Mesothelial cell of epicardium (in vitro differentiated cells): ENCODE results near the gene RBMS3. TPM values are rescaled to one million over a fixed set of nuclear protein-coding genes. Genes with fewer than 3 reads are reported as not detected.

Source experiments
- DNase-seq, 2 experiments: peaks; one replicate each; pipeline ENCODE4 v3.0.0; 2021; ENCODE audit warnings: low spot score in 2 of 2; ENCODE audit not compliant: unreplicated experiment in 2 of 2
- H3K27ac Mint-ChIP-seq: 2 replicates; pipeline ENCODE4 v1.8.0; 2021; ENCODE audit warnings: mixed read lengths
- H3K27me3 Mint-ChIP-seq: 2 replicates; pipeline ENCODE4 v1.8.0; 2021; ENCODE audit warnings: low read depth, mixed read lengths
- H3K36me3 Mint-ChIP-seq: 2 replicates; pipeline ENCODE4 v1.8.0; 2021; ENCODE audit warnings: mixed read lengths
- H3K4me1 Mint-ChIP-seq: 2 replicates; pipeline ENCODE4 v1.8.0; 2021; ENCODE audit warnings: mixed read lengths
- H3K4me3 Mint-ChIP-seq: 2 replicates; pipeline ENCODE4 v1.8.0; 2021; ENCODE audit warnings: mild to moderate bottlenecking, moderate library complexity, mixed read lengths
- H3K9me3 Mint-ChIP-seq: 2 replicates; pipeline ENCODE4 v1.8.0; 2021; ENCODE audit warnings: mixed read lengths
- total RNA-seq: library from RNA; stranded (reverse); gene quantifications from 3 replicates; pipeline ENCODE4 v1.2.1, GENCODE V29; 2021
- TF ChIP-seq, protein P1 (sequence below): fragments of 200-600 bp; sonication (generic); IDR thresholded peaks from one replicate; pipeline ENCODE4 v1.5.0; 2021; ENCODE audit warnings: antibody characterized with exemption; ENCODE audit not compliant: unreplicated experiment

Gene RBMS3
- total RNA-seq, 1 donor from 2014 or later = 42.5 TPM

DNA sequence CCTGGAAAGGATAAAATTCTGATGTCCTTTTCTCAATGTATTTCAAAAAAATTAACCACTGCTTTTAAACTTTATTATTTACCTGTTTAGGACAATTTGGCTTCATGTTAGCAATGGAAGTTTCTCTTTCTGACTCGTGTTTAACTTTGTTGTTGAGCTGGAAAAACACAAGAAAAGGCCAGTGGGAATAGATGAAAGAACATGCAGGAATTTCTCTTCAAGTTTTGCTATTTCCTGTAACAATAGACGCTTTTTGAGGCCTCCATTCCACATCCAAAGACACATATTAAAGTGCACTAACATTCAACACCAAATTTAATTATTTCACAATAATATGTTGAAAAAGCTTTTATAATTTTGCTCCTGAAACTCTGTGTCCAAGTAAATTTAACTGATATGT is 9.7 kb downstream of the RBMS3 start:
- TF ChIP-seq, protein P1, sequence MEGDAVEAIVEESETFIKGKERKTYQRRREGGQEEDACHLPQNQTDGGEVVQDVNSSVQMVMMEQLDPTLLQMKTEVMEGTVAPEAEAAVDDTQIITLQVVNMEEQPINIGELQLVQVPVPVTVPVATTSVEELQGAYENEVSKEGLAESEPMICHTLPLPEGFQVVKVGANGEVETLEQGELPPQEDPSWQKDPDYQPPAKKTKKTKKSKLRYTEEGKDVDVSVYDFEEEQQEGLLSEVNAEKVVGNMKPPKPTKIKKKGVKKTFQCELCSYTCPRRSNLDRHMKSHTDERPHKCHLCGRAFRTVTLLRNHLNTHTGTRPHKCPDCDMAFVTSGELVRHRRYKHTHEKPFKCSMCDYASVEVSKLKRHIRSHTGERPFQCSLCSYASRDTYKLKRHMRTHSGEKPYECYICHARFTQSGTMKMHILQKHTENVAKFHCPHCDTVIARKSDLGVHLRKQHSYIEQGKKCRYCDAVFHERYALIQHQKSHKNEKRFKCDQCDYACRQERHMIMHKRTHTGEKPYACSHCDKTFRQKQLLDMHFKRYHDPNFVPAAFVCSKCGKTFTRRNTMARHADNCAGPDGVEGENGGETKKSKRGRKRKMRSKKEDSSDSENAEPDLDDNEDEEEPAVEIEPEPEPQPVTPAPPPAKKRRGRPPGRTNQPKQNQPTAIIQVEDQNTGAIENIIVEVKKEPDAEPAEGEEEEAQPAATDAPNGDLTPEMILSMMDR = no peak
- Mint-ChIP-seq H3K27me3 (no peaks in the 10 kb centered on the region), H3K36me3 (peaks cover 5% of the 10 kb centered on the region), H3K4me1 (peaks cover 32% of the 10 kb centered on the region), H3K9me3 (no peaks in the 10 kb centered on the region), H3K4me3 (no peak overlapping the region), H3K27ac (no peak overlapping the region)
- no peak for DNase-seq

GRCh38 chr3:29291260-29291981 is 10.6 kb downstream of the RBMS3 start:
- Mint-ChIP-seq H3K36me3 (peaks cover 5% of the 10 kb centered on the region), H3K27me3 (no peaks in the 10 kb centered on the region), H3K9me3 (no peaks in the 10 kb centered on the region), H3K27ac (no peak overlapping the region), H3K4me1 (peaks cover 25% of the 10 kb centered on the region), H3K4me3 (no peak overlapping the region)
- DNase-seq = no peak
- TF ChIP-seq, protein P1 = no peak

GRCh38 chr3:29291982-29292363 is 11.1 kb downstream of the RBMS3 start:
- no peaks in the 10 kb centered on the region for H3K27me3 Mint-ChIP-seq
- H3K27ac Mint-ChIP-seq = no peak overlapping the region
- H3K4me1 Mint-ChIP-seq = peaks cover 23% of the 10 kb centered on the region
- DNase-seq = no peak
- H3K4me3 Mint-ChIP-seq = no peak overlapping the region
- H3K36me3 Mint-ChIP-seq = peaks cover 5% of the 10 kb centered on the region
- TF ChIP-seq, protein P1 = no peak
- H3K9me3 Mint-ChIP-seq = no peaks in the 10 kb centered on the region

- no peak for DNase-seq
- H3K27ac Mint-ChIP-seq = no peak overlapping the region
- peaks cover 17% of the 10 kb centered on the region for H3K4me1 Mint-ChIP-seq
- no peak overlapping the region for H3K4me3 Mint-ChIP-seq
- H3K27me3 Mint-ChIP-seq = no peaks in the 10 kb centered on the region
- peaks cover 5% of the 10 kb centered on the region for H3K36me3 Mint-ChIP-seq
- TF ChIP-seq, protein P1 = no peak
- no peaks in the 10 kb centered on the region for H3K9me3 Mint-ChIP-seq
These were observed 12.6 kb downstream of the RBMS3 start for GRCh38 chr3:29293421-29293820.

DNA sequence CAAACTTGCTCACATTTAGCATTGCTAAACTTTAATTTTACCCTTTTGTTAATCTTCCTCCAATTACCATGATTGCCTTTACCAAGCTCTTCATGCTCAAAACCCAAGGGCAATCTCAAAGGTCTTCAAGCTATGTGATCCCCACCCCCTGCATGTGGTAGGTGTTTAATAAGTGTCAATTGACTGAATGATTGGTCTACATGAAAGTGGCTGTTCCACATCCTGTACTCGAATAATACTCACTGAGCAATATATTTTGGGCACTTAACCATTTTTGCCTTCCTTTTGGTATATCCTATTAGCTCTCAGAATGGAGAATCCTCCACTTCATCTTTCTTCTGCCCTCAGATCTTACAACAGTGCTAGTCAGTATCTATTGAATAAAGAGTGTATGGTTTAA is 17.1 kb downstream of the RBMS3 start:
- H3K9me3 Mint-ChIP-seq = no peaks in the 10 kb centered on the region
- no peak for DNase-seq

More for the DNA sequence above, 17.1 kb downstream of the RBMS3 start:
- H3K4me1 Mint-ChIP-seq = peaks cover 11% of the 10 kb centered on the region
- TF ChIP-seq, protein P1 = no peak
- no peaks in the 10 kb centered on the region for H3K36me3 Mint-ChIP-seq
- H3K4me3 Mint-ChIP-seq = no peak overlapping the region
- H3K27me3 Mint-ChIP-seq = no peaks in the 10 kb centered on the region
- no peak overlapping the region for H3K27ac Mint-ChIP-seq
